ENCODE data around the gene CYBC1. TPM values are rescaled to one million over a fixed set of nuclear protein-coding genes. Genes with fewer than 3 reads are reported as not detected.

CYBC1 gene
- total and polyA plus RNA-seq, 4 donors: 23.2 to 45.6 (median 34.9) TPM

DNA sequence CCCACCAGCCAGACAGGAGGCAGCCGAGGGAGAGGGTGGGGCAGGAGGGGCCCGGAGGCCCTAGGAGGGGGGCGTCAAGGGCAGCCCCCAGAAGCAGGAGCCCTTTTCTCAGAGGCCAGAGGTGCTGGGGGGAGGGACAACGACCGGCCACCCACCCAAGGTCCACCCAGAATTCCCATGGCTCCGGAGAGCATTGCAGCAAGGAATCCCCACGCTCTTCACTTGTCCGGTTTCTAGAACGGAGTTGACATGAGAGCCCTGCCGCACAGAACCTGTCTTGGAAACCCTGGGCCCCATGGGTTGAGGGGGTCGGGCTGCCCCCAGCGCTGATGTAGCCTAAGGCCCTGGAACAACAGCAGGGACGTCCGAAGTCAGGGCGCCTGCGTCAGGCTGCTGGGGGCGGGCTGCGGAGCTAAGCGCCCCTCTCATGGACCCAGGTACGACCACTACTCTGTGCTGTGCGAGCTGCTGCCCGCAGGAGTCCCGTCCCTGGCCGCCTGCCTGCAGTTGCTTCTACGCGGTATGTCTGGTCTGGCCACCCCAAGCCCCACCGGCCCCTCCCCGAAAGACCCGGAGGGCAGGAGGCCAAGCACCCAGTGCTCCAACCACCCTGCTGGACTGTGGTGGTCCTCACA, 11.2 kb downstream of the CYBC1 start (continued):
- no peak for TF ChIP-seq HNF4A (conservative IDR thresholded peaks at IDR 0.05)
- no peak for TF ChIP-seq SP1 (IDR thresholded peaks at IDR 0.05)
- TF ChIP-seq JUND (IDR thresholded peaks at IDR 0.05): no peak
- no peak for TF ChIP-seq TAF1 (conservative IDR thresholded peaks at IDR 0.05)
- no peak for TF ChIP-seq FOXA2 (IDR thresholded peaks at IDR 0.05)
- TF ChIP-seq HNF4G (IDR thresholded peaks at IDR 0.05): no peak
- no peak for TF ChIP-seq FOXA1 (IDR thresholded peaks at IDR 0.05)

GRCh38 chr17:82438401-82439193, 12.0 kb downstream of the CYBC1 start:
- DNase-seq (ENCODE audit: low spot score): no peak
- WGBS: 91% methylated on average over 26 of the region's 26 CpGs
- peaks cover 0 to 12% (median 7%) of the 10 kb centered on the region in 4 donors for H3K36me3 ChIP-seq (ENCODE audit: control insufficient read depth in 4 of 4, insufficient read depth in 3 of 4, low read depth in 1 of 4, low read length in 3 of 4)
- no peaks in the 10 kb centered on the region for H3K9me3 ChIP-seq (ENCODE audit: control insufficient read depth in 4 of 4, low read length in 3 of 4)
- TF ChIP-seq NR2F2 (IDR thresholded peaks at IDR 0.05) (no peak), EGR1 (IDR thresholded peaks at IDR 0.05; ENCODE audit: low read depth in 2 of 2) (no peak), JUND (IDR thresholded peaks at IDR 0.05) (no peak), SP1 (IDR thresholded peaks at IDR 0.05) (no peak), YY1 (IDR thresholded peaks at IDR 0.05) (no peak), GABPA (IDR thresholded peaks at IDR 0.05 in 1 of 2, conservative IDR thresholded peaks at IDR 0.05 in 1 of 2) (no peak), FOXA1 (IDR thresholded peaks at IDR 0.05) (no peak), TAF1 (conservative IDR thresholded peaks at IDR 0.05) (no peak), CTCF (IDR thresholded peaks at IDR 0.05; ENCODE audit: low read depth, low read length, missing input control) (no peak), HNF4A (conservative IDR thresholded peaks at IDR 0.05) (no peak), FOXA2 (IDR thresholded peaks at IDR 0.05) (no peak), ATF3 (IDR thresholded peaks at IDR 0.05) (no peak), RAD21 (IDR thresholded peaks at IDR 0.05) (no peak), HNF4G (IDR thresholded peaks at IDR 0.05) (no peak)
- TF ChIP-seq, protein P1, sequence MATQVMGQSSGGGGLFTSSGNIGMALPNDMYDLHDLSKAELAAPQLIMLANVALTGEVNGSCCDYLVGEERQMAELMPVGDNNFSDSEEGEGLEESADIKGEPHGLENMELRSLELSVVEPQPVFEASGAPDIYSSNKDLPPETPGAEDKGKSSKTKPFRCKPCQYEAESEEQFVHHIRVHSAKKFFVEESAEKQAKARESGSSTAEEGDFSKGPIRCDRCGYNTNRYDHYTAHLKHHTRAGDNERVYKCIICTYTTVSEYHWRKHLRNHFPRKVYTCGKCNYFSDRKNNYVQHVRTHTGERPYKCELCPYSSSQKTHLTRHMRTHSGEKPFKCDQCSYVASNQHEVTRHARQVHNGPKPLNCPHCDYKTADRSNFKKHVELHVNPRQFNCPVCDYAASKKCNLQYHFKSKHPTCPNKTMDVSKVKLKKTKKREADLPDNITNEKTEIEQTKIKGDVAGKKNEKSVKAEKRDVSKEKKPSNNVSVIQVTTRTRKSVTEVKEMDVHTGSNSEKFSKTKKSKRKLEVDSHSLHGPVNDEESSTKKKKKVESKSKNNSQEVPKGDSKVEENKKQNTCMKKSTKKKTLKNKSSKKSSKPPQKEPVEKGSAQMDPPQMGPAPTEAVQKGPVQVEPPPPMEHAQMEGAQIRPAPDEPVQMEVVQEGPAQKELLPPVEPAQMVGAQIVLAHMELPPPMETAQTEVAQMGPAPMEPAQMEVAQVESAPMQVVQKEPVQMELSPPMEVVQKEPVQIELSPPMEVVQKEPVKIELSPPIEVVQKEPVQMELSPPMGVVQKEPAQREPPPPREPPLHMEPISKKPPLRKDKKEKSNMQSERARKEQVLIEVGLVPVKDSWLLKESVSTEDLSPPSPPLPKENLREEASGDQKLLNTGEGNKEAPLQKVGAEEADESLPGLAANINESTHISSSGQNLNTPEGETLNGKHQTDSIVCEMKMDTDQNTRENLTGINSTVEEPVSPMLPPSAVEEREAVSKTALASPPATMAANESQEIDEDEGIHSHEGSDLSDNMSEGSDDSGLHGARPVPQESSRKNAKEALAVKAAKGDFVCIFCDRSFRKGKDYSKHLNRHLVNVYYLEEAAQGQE (IDR thresholded peaks at IDR 0.05): no peak
- TF ChIP-seq, protein P2, sequence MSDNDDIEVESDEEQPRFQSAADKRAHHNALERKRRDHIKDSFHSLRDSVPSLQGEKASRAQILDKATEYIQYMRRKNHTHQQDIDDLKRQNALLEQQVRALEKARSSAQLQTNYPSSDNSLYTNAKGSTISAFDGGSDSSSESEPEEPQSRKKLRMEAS (IDR thresholded peaks at IDR 0.05): no peak
- H3K9ac ChIP-seq (ENCODE audit: low read depth in 1 of 2, low read length in 2 of 2): no peak overlapping the region
- no peaks in the 10 kb centered on the region for H3K27me3 ChIP-seq (ENCODE audit: control insufficient read depth in 4 of 4, insufficient read depth in 4 of 4, low read length in 3 of 4)
- no peak overlapping the region for H3K27ac ChIP-seq (ENCODE audit: low read depth in 1 of 2, low read length in 2 of 2)
- H3K4me3 ChIP-seq (ENCODE audit: low read depth in 1 of 3, low read length in 3 of 3): no peak overlapping the region
- peaks cover 5 to 25% (median 14%) of the 10 kb centered on the region in 4 donors for H3K4me1 ChIP-seq (ENCODE audit: control insufficient read depth in 4 of 4, insufficient read depth in 4 of 4, low read length in 3 of 4)

Data from liver (tissue), 9 donors.